HEK293 (cell line): ENCODE measurements around the gene ITPA.

ENCODE experiments used
- ATF2 ChIP-seq: fragments of 450-650 bp; formaldehyde crosslinking; IDR thresholded peaks from 2 replicates; pipeline ENCODE4 v1.5.1; 2016; ENCODE audit warnings: missing biosample characterization, missing genetic modification characterization, low read depth
- CTCF ChIP-seq: fragments of 450-650 bp; formaldehyde crosslinking; IDR thresholded peaks from 2 replicates; pipeline ENCODE4 v1.5.1; 2016; ENCODE audit warnings: missing biosample characterization, missing genetic modification characterization
- GLI2 ChIP-seq: fragments of 450-650 bp; formaldehyde crosslinking; IDR thresholded peaks from 2 replicates; pipeline ENCODE4; 2017; ENCODE audit warnings: missing biosample characterization, missing genetic modification characterization, low read depth, borderline replicate concordance
- KLF9 ChIP-seq: fragments of 450-650 bp; formaldehyde crosslinking; IDR thresholded peaks from 2 replicates; pipeline ENCODE4 v1.5.1; 2016; ENCODE audit warnings: missing biosample characterization, missing genetic modification characterization, low read depth
- PRDM2 ChIP-seq: fragments of 450-650 bp; formaldehyde crosslinking; IDR thresholded peaks from 2 replicates; pipeline ENCODE4 v1.5.1; 2016; ENCODE audit warnings: missing biosample characterization, missing genetic modification characterization, borderline replicate concordance
- YY1 ChIP-seq: fragments of 450-650 bp; formaldehyde crosslinking; IDR thresholded peaks from 2 replicates; pipeline ENCODE4 v1.5.1; 2018; ENCODE audit warnings: missing biosample characterization, missing genetic modification characterization
- ZNF138 ChIP-seq: fragments of 450-650 bp; formaldehyde crosslinking; IDR thresholded peaks from 2 replicates; pipeline ENCODE4 v1.5.1; 2016; ENCODE audit warnings: missing biosample characterization, missing genetic modification characterization, borderline replicate concordance
- ZNF324 ChIP-seq: fragments of 450-650 bp; formaldehyde crosslinking; IDR thresholded peaks from 2 replicates; pipeline ENCODE4 v1.5.1; 2016; ENCODE audit warnings: missing biosample characterization, missing genetic modification characterization
- ZNF501 ChIP-seq: fragments of 450-650 bp; formaldehyde crosslinking; IDR thresholded peaks from 2 replicates; pipeline ENCODE4 v1.5.1; 2016; ENCODE audit warnings: missing biosample characterization, missing genetic modification characterization
- ZNF513 ChIP-seq: fragments of 450-650 bp; IDR thresholded peaks from 2 replicates; pipeline ENCODE4 v1.5.1; 2018; ENCODE audit warnings: missing biosample characterization, missing genetic modification characterization
- TF ChIP-seq, protein P1 (sequence below): fragments of 450-650 bp; formaldehyde crosslinking; IDR thresholded peaks from 2 replicates; pipeline ENCODE4 v1.5.1; 2016; ENCODE audit warnings: missing biosample characterization, missing genetic modification characterization
- TF ChIP-seq, protein P2 (sequence below): fragments of 450-650 bp; formaldehyde crosslinking; IDR thresholded peaks from 2 replicates; pipeline ENCODE4 v1.5.1; 2016; ENCODE audit warnings: missing biosample characterization, missing genetic modification characterization, borderline replicate concordance

DNA sequence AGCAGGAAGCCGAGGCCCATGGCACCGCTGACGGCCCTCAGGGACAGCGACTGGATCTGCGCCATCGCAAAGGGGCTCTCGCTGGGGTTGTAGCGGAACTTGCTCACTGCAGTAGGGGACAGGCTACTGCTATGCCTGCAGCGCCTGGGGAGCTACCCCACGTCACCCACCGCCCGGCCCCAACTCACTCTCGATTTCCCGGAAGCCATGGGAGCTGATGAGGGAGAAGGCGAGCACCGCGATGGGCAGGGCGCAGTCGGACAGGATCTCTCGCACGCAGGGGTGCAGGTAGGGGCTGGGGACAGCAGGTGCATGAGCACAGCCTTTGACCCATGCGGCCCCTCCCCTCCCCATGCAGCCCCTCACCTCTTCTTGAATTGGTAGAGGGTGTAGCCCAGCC is 19.9 kb downstream of the ITPA start:
- no peak for TF ChIP-seq PRDM2 (tag by site-specific recombination)
- TF ChIP-seq CTCF (tag by site-specific recombination): no peak
- TF ChIP-seq, protein P1, sequence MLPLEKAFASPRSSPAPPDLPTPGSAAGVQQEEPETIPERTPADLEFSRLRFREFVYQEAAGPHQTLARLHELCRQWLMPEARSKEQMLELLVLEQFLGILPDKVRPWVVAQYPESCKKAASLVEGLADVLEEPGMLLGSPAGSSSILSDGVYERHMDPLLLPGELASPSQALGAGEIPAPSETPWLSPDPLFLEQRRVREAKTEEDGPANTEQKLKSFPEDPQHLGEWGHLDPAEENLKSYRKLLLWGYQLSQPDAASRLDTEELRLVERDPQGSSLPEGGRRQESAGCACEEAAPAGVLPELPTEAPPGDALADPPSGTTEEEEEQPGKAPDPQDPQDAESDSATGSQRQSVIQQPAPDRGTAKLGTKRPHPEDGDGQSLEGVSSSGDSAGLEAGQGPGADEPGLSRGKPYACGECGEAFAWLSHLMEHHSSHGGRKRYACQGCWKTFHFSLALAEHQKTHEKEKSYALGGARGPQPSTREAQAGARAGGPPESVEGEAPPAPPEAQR (tag by site-specific recombination): no peak
- TF ChIP-seq ZNF138 (tag by site-specific recombination): no peak
- no peak for TF ChIP-seq YY1
- no peak for TF ChIP-seq GLI2
- TF ChIP-seq, protein P2, sequence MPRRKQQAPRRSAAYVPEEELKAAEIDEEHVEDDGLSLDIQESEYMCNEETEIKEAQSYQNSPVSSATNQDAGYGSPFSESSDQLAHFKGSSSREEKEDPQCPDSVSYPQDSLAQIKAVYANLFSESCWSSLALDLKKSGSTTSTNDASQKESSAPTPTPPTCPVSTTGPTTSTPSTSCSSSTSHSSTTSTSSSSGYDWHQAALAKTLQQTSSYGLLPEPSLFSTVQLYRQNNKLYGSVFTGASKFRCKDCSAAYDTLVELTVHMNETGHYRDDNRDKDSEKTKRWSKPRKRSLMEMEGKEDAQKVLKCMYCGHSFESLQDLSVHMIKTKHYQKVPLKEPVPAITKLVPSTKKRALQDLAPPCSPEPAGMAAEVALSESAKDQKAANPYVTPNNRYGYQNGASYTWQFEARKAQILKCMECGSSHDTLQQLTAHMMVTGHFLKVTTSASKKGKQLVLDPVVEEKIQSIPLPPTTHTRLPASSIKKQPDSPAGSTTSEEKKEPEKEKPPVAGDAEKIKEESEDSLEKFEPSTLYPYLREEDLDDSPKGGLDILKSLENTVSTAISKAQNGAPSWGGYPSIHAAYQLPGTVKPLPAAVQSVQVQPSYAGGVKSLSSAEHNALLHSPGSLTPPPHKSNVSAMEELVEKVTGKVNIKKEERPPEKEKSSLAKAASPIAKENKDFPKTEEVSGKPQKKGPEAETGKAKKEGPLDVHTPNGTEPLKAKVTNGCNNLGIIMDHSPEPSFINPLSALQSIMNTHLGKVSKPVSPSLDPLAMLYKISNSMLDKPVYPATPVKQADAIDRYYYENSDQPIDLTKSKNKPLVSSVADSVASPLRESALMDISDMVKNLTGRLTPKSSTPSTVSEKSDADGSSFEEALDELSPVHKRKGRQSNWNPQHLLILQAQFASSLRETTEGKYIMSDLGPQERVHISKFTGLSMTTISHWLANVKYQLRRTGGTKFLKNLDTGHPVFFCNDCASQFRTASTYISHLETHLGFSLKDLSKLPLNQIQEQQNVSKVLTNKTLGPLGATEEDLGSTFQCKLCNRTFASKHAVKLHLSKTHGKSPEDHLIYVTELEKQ (tag by site-specific recombination): no peak
- no peak for TF ChIP-seq ATF2 (tag by site-specific recombination)
- TF ChIP-seq ZNF501 (tag by site-specific recombination): no peak
- TF ChIP-seq ZNF513: no peak
- TF ChIP-seq KLF9 (tag by site-specific recombination): no peak
- no peak for TF ChIP-seq ZNF324 (tag by site-specific recombination)
